Activated CD8-positive, alpha-beta T cell treated with anti-CD3 and anti-CD28 coated beads for 36 hours (primary cell): ENCODE data around the gene CYP2S1. TPM values are rescaled to one million over a fixed set of nuclear protein-coding genes. Genes with fewer than 3 reads are reported as not detected.

Experiments used
- ATAC-seq: fragments of 200-7000 bp; cut with Tn5 transposase; one replicate; pipeline ENCODE4 v1.10.0; 2021; ENCODE audit warnings: mild to moderate bottlenecking, moderate library complexity
- CTCF ChIA-PET: fragments of 350-600 bp; sonication (Branson Sonifier 250); formaldehyde crosslinking; loops from one replicate; lab custom pipeline; 2021; ENCODE audit warnings: antibody characterized with exemption; lab: Charles Lee
- POLR2A ChIA-PET: fragments of 350-600 bp; sonication (Branson Sonifier 250); formaldehyde crosslinking; loops from one replicate; lab custom pipeline; 2021; ENCODE audit warnings: antibody characterized with exemption; lab: Charles Lee
- DNase-seq: peaks from one replicate; pipeline ENCODE4 v3.0.0-alpha.2; 2020
- H3K27ac Mint-ChIP-seq: one replicate; pipeline ENCODE4 v1.8.0; 2021; ENCODE audit warnings: mild to moderate bottlenecking, mixed read lengths
- H3K27me3 Mint-ChIP-seq: one replicate; pipeline ENCODE4 v1.8.0; 2021; ENCODE audit warnings: mixed read lengths
- H3K36me3 Mint-ChIP-seq: one replicate; pipeline ENCODE4 v1.8.0; 2021; ENCODE audit warnings: low read depth, mixed read lengths
- H3K4me1 Mint-ChIP-seq: one replicate; pipeline ENCODE4 v1.8.0; 2021; ENCODE audit warnings: low read depth, mixed read lengths
- H3K4me3 Mint-ChIP-seq: one replicate; pipeline ENCODE4 v1.8.0; 2021; ENCODE audit warnings: mild to moderate bottlenecking, moderate library complexity, mixed read lengths
- H3K9me3 Mint-ChIP-seq: one replicate; pipeline ENCODE4 v1.8.0; 2021; ENCODE audit warnings: mixed read lengths
- CTCF ChIP-seq: fragments of 200-600 bp; IDR thresholded peaks from one replicate; pipeline ENCODE4 v1.8.0; 2022; ENCODE audit warnings: antibody characterized with exemption, mild to moderate bottlenecking
- intact Hi-C: fragments of 100-400 bp; cut with micrococcal nuclease; formaldehyde crosslinking; loops from one replicate; pipeline ENCODE4 v1.10.0; 2022
- total RNA-seq, 2 experiments: library from RNA; stranded (reverse); gene quantifications; one replicate each; pipeline ENCODE4 v1.2.3, GENCODE V29; 2021

The CYP2S1 gene
- total RNA-seq, 2 experiments from 2014 or later: not detected

- H3K36me3 Mint-ChIP-seq: no peaks in the 10 kb centered on the region
- H3K9me3 Mint-ChIP-seq: no peaks in the 10 kb centered on the region
- H3K4me1 Mint-ChIP-seq: peaks cover 2% of the 10 kb centered on the region
- ATAC-seq (no peak), DNase-seq (no peak)
- no peak overlapping the region for H3K4me3 Mint-ChIP-seq
- ChIA-PET POLR2A (interaction anchor here (0.8 kb wide), 1 partner anchor 10 kb away, joined by 3 read pairs; no protein-coding TSS in a partner anchor), CTCF (interaction anchor here (1.4 kb wide), 1 partner anchor 121 kb away, joined by 4 read pairs; no protein-coding TSS in a partner anchor)
- peaks cover 23% of the 10 kb centered on the region for H3K27me3 Mint-ChIP-seq
- no peak overlapping the region for H3K27ac Mint-ChIP-seq
- no peak for TF ChIP-seq CTCF
- intact Hi-C loops: no loop called here
Observed at GRCh38 chr19:41186971-41187883, 5.8 kb upstream of the CYP2S1 start.

- ATAC-seq (no peak), DNase-seq (no peak)
- Mint-ChIP-seq H3K27me3 (peaks cover 30% of the 10 kb centered on the region), H3K27ac (no peak overlapping the region), H3K4me1 (peaks cover 7% of the 10 kb centered on the region), H3K9me3 (no peaks in the 10 kb centered on the region), H3K36me3 (no peaks in the 10 kb centered on the region), H3K4me3 (no peak overlapping the region)
- TF ChIP-seq CTCF: no peak
- intact Hi-C loops: no loop called here
- ChIA-PET CTCF (no interaction called here), POLR2A (no interaction called here)
Observed at GRCh38 chr19:41187884-41188279, 5.1 kb upstream of the CYP2S1 start.

- intact Hi-C loops: no loop called here
- Mint-ChIP-seq H3K9me3 (no peaks in the 10 kb centered on the region), H3K4me1 (peaks cover 14% of the 10 kb centered on the region), H3K36me3 (no peaks in the 10 kb centered on the region), H3K27me3 (peaks cover 38% of the 10 kb centered on the region), H3K27ac (no peak overlapping the region), H3K4me3 (no peak overlapping the region)
- ChIA-PET CTCF (no interaction called here), POLR2A (no interaction called here)
- DNase-seq (no peak), ATAC-seq (no peak)
- no peak for TF ChIP-seq CTCF
Observed at GRCh38 chr19:41189425-41190065, 3.5 kb upstream of the CYP2S1 start.

GRCh38 chr19:41193430-41194156 is 574 bp downstream of the CYP2S1 start:
- Mint-ChIP-seq H3K36me3 (no peaks in the 10 kb centered on the region), H3K9me3 (no peaks in the 10 kb centered on the region), H3K4me3 (no peak overlapping the region), H3K27ac (no peak overlapping the region), H3K27me3 (peaks cover 39% of the 10 kb centered on the region), H3K4me1 (peaks cover 14% of the 10 kb centered on the region)
- no peak for ATAC-seq
- ChIA-PET POLR2A (interaction anchor here (0.8 kb wide), 1 partner anchor 71 kb away, joined by 3 read pairs; no protein-coding TSS in a partner anchor), CTCF (no interaction called here)
- no peak for DNase-seq
- TF ChIP-seq CTCF: no peak
- intact Hi-C loops: no loop called here
